GOT3 (cell line): ENCODE data around the gene GEMIN4.
"Not testable (repeated sequence)": the region's sequence is repeated elsewhere in the genome, so short reads cannot be mapped to it uniquely, and the experiment has no call there.

Experiments
- DNase-seq: peaks from one replicate; lab custom pipeline; 2025; ENCODE audit warnings: mixed read lengths; lab: John Stamatoyannopoulos, UW

GEMIN4 gene

DNA sequence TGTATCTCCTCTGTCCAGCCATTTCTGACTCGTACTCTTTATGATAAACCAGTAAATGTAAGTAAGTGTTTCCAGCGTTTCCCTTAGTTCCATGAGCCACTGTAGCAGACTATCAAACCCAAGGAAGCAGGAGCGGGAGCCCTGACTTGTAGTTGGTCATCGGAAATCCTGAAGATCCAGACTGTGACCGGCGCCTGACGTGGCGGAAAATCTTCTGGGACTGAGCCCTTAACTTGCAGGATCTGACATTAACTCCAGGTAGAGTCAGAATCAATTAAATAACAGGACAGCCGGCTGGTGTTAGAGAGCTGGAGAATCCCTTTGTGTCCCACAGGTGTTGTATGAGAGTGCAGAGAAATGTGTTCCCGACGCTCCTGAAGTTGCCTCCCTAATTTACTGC, 26.0 kb upstream of the GEMIN4 start:
- no peak for DNase-seq

GRCh38 chr17:774313-774584, 22.2 kb upstream of the GEMIN4 start:
- no peak for DNase-seq

- DNase-seq = no peak
These were observed 21.6 kb upstream of the GEMIN4 start for GRCh38 chr17:773467-774312.

- no peak for DNase-seq
These were observed 21.0 kb upstream of the GEMIN4 start for GRCh38 chr17:773016-773415.

DNA sequence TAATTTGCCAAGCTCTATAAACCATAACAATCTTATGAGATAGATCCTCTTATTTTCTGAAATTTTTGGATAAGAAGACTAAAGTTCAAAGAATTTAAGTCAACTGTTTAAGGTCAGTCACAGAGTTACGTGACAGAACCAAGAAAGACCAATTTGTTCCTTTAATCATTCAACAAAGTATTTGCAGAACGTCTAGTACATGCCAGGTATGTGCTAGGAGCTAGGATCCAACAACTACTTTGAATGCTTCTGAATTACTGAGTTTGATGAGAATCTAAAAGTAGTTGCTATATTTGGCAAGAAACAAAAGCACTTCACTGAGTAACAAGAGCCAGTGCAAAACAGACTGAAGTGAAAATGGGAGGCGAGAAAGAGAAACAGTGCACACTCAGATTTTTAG, 15.0 kb upstream of the GEMIN4 start:
- DNase-seq = no peak

GRCh38 chr17:760371-760770, 8.3 kb upstream of the GEMIN4 start:
- no peak for DNase-seq

DNA sequence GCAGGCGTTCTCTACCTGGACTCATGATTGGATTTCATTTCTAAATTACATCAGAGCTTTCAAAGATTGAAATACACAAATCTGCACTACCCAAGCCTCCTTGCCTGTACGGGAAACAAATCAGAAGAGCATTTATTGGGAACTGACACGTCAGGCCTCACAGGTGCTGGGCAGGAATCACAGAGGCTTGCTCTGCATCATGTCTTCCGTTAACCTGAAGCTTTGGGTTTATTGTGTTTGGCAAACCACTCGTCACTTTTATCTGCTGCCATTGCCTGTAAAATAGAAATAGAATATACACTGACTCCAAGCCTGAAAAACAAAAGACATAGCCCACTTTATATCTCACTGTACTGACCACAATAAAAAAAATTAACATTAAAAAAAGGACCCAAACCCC, 7.9 kb upstream of the GEMIN4 start:
- no peak for DNase-seq

- not testable (repeated sequence) for DNase-seq
These were observed 4.0 kb upstream of the GEMIN4 start for GRCh38 chr17:756010-756567.

GRCh38 chr17:755319-755961, 3.4 kb upstream of the GEMIN4 start:
- not testable (repeated sequence) for DNase-seq

DNA sequence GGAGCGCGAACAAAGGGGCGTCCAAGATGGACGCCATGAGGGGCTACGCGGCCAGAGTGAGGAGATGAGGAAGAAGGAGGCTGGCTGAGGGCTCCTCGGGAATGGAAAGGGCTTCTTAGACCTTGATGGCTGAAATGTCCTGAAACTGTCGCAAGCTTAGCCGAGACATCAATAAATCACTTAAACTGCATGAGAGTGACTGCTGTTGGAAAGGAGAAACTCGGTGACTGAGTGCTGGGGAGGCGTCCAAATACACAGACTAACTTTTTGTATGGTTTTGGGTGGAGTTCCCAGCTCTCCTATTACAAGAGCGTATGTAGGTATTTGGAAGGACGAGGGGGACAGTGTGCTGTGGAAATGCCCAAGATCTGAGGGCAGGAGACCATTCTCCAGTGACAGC, 1.4 kb upstream of the GEMIN4 start:
- no peak for DNase-seq

GRCh38 chr17:752620-753219, 656 bp upstream of the GEMIN4 start:
- no peak for DNase-seq

GRCh38 chr17:751269-752001, 629 bp downstream of the GEMIN4 start:
- DNase-seq = no peak

DNA sequence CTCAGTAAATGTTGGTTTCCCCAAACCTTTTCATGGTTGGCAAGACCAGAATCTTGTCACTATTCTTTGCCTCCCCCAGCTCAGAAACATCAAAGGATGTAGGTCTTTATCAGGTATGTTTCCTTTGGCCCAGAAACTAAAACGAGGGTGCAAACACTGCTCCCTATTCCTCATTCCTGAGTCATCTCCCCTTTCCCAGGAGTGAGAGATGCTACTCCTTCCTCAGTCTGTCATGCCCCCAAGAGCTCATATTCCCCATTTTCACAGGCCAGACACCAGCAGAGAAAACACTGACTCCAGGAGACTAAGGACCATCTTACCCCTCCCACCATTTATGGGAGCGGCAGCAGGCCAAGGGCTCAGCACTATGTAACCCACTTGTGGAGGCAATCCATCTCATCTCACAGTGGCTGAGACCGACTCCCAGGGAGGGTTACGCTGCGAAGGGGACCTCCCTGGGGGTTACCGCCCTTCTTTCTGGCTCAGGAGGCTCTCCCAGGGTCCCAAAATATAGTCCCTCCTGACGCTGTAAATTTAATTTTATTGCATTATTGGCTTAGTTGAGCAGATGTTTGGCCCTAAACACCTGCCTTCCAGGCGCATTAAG, 1.5 kb downstream of the GEMIN4 start:
- DNase-seq = no peak

GRCh38 chr17:749359-749758, 2.7 kb downstream of the GEMIN4 start:
- not testable (repeated sequence) for DNase-seq

GRCh38 chr17:748604-749003, 3.5 kb downstream of the GEMIN4 start:
- DNase-seq = not testable (repeated sequence)

GRCh38 chr17:746783-747629, 5.1 kb downstream of the GEMIN4 start:
- no peak for DNase-seq

GRCh38 chr17:746181-746580, 5.9 kb downstream of the GEMIN4 start:
- no peak for DNase-seq

DNA sequence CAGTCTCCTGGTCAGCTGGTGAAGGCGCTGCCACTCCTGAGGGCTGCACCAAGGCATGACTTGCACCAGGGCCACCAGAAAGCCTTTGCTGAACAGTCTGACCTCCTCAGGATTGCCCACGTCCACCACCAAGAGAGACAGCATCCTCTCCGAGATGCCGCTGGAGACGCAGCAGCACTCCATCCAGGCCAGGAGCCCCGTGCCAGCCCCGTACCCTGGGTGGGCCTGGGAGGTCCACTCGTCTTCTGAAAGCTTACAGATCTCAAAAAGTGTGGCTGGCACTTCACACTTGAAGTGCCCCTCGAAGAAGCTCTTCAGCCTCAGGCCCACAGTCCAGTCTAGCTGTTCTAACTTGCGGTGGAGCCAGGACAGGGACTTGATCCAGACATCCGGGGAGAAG, 6.7 kb downstream of the GEMIN4 start:
- no peak for DNase-seq

DNA sequence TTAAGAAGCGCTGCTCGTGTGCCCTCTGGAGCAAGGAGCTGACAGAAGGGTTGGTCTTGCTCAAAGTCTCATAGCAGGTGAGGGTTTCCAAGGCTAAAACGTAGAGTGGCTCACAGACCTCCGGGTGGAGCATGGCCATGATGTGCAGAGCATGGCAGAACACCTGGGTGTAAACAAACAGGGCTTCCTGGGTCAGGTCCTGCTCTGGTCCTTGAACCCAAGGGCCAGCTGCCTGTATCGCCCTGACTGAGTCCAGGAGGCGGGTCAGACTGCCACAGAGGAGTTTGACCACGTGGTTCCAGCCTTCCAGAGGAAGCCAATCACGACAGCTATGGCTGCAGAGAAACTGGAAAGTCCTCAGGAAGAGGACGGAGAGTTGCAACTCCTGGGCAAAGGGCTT, 7.1 kb downstream of the GEMIN4 start:
- DNase-seq = no peak

GRCh38 chr17:743139-743538, 8.9 kb downstream of the GEMIN4 start:
- DNase-seq = no peak
